ENCODE measurements around the gene AEBP2.
A peak's percentile ranks its signal among the peaks of the same experiment; 100 is the strongest.
"Not testable (repeated sequence)": the region's sequence is repeated elsewhere in the genome, so short reads cannot be mapped to it uniquely, and the experiment has no call there.

AEBP2 gene

GRCh38 chr12:19456176-19456575 is 16.9 kb downstream of the AEBP2 start:
- DNase-seq, result no peak

- no peak for DNase-seq
These were observed 18.3 kb downstream of the AEBP2 start for GRCh38 chr12:19457561-19457960.

- DNase-seq, result no peak
These were observed 19.4 kb downstream of the AEBP2 start for GRCh38 chr12:19458733-19459132.

- DNase-seq, result peak; percentile 25
These were observed 22.7 kb downstream of the AEBP2 start for GRCh38 chr12:19461999-19462398.

- DNase-seq, result peak; percentile 32
These were observed 23.1 kb downstream of the AEBP2 start for GRCh38 chr12:19462406-19462805.

GRCh38 chr12:19464192-19464580 is 24.9 kb downstream of the AEBP2 start:
- no peak for DNase-seq

- DNase-seq, result no peak
These were observed 26.4 kb downstream of the AEBP2 start for GRCh38 chr12:19465711-19466110.

GRCh38 chr12:19474147-19474546 is 34.9 kb downstream of the AEBP2 start:
- DNase-seq, result no peak

- not testable (repeated sequence) for DNase-seq
These were observed 36.7 kb downstream of the AEBP2 start for GRCh38 chr12:19475884-19476505.

- DNase-seq, result no peak
These were observed 37.8 kb downstream of the AEBP2 start for GRCh38 chr12:19477071-19477470.

GRCh38 chr12:19480459-19480858 is 41.2 kb downstream of the AEBP2 start:
- DNase-seq, result no peak

- no peak for DNase-seq
These were observed 42.7 kb downstream of the AEBP2 start for GRCh38 chr12:19482036-19482435.

- no peak for DNase-seq
These were observed 43.3 kb downstream of the AEBP2 start for GRCh38 chr12:19482551-19483109.

GRCh38 chr12:19483727-19484126 is 44.4 kb downstream of the AEBP2 start:
- DNase-seq, result no peak

GRCh38 chr12:19484738-19485137 is 45.4 kb downstream of the AEBP2 start:
- DNase-seq, result no peak

- no peak for DNase-seq
These were observed 45.9 kb downstream of the AEBP2 start for GRCh38 chr12:19485240-19485639.

- DNase-seq, result no peak
These were observed 49.9 kb downstream of the AEBP2 start for GRCh38 chr12:19489168-19489567.

- no peak for DNase-seq
These were observed 51.6 kb downstream of the AEBP2 start for GRCh38 chr12:19490908-19491307.

GRCh38 chr12:19491863-19492262 is 52.6 kb downstream of the AEBP2 start:
- DNase-seq, result no peak

GRCh38 chr12:19496219-19496878 is 57.1 kb downstream of the AEBP2 start:
- DNase-seq, result no peak

- DNase-seq, result no peak
These were observed 58.8 kb downstream of the AEBP2 start for GRCh38 chr12:19498099-19498498.

- DNase-seq, result no peak
These were observed 59.7 kb downstream of the AEBP2 start for GRCh38 chr12:19499030-19499429.

GRCh38 chr12:19506497-19506896 is 67.2 kb downstream of the AEBP2 start:
- DNase-seq, result no peak

GRCh38 chr12:19507823-19508222 is 68.5 kb downstream of the AEBP2 start:
- no peak for DNase-seq

GRCh38 chr12:19510461-19510860 is 71.2 kb downstream of the AEBP2 start:
- DNase-seq, result no peak
